Mesenchymal stem cell (in vitro differentiated cells and primary cell): Measurements from ENCODE around the gene OR2F1.
"Not testable (repeated sequence)": the region's sequence is repeated elsewhere in the genome, so short reads cannot be mapped to it uniquely, and the experiment has no call there.

Experiments used
- DNase-seq: peaks from one replicate; pipeline ENCODE4 v3.0.0-alpha.2; 2013
- H2AFZ ChIP-seq: one replicate; pipeline ENCODE4 v1.6.1; 2013; ENCODE audit warnings: low read depth, mild to moderate bottlenecking, control low read depth, inconsistent platforms, low read length, moderate library complexity
- H2AK5ac ChIP-seq: 2 replicates; pipeline ENCODE4 v1.6.1; 2013; ENCODE audit warnings: low read length, moderate library complexity, mild to moderate bottlenecking, inconsistent platforms; ENCODE audit not compliant: severe bottlenecking
- H2BK120ac ChIP-seq: one replicate; pipeline ENCODE4 v1.6.1; 2013; ENCODE audit warnings: low read depth, mild to moderate bottlenecking, inconsistent platforms, low read length, moderate library complexity
- H2BK12ac ChIP-seq, 2 experiments: one replicate each; pipeline ENCODE4 v1.6.1; 2013; ENCODE audit warnings: inconsistent platforms in 2 of 2, low read length in 2 of 2, mild to moderate bottlenecking in 2 of 2, moderate library complexity in 2 of 2, control low read depth in 1 of 2
- H2BK15ac ChIP-seq: one replicate; pipeline ENCODE4 v1.6.1; 2013; ENCODE audit warnings: mild to moderate bottlenecking, low read depth, inconsistent platforms; ENCODE audit not compliant: poor library complexity, severe bottlenecking
- H2BK5ac ChIP-seq: 2 replicates; pipeline ENCODE4 v1.6.1; 2013; ENCODE audit warnings: low read depth, mild to moderate bottlenecking, low read length, control low read depth, inconsistent platforms; ENCODE audit not compliant: poor library complexity, severe bottlenecking
- H3K14ac ChIP-seq, 2 experiments: one replicate each; pipeline ENCODE4 v1.6.1; 2013; ENCODE audit warnings: inconsistent platforms in 2 of 2, low read length in 2 of 2, control low read depth in 1 of 2, mild to moderate bottlenecking in 1 of 2, moderate library complexity in 1 of 2
- H3K18ac ChIP-seq, 2 experiments: one replicate each; pipeline ENCODE4 v1.6.1; 2013; ENCODE audit warnings: inconsistent platforms in 2 of 2, low read length in 2 of 2, control low read depth in 1 of 2, low read depth in 1 of 2, mild to moderate bottlenecking in 1 of 2
- H3K23ac ChIP-seq, 2 experiments: one replicate each; pipeline ENCODE4 v1.6.1; 2013; ENCODE audit warnings: inconsistent platforms in 2 of 2, low read length in 2 of 2, mild to moderate bottlenecking in 2 of 2, moderate library complexity in 2 of 2, control low read depth in 1 of 2
- H3K27ac ChIP-seq: 2 replicates; pipeline ENCODE4 v1.5.1; 2013; ENCODE audit warnings: mild to moderate bottlenecking, moderate library complexity, low read length, control low read depth, inconsistent platforms; ENCODE audit not compliant: poor library complexity, severe bottlenecking
- H3K27me3 ChIP-seq, 2 experiments: 2 replicates each; pipeline versions ENCODE4 v1.6.1 to v1.7.0; 2013; ENCODE audit warnings: low read length in 2 of 2, mild to moderate bottlenecking in 2 of 2, moderate library complexity in 2 of 2, control low read depth in 1 of 2, inconsistent platforms in 1 of 2; ENCODE audit not compliant: control insufficient read depth in 1 of 2, insufficient read depth in 1 of 2
- H3K36me3 ChIP-seq, 2 experiments: 2 replicates each; pipeline versions ENCODE4 v1.6.1 to v1.7.0; 2013; ENCODE audit warnings: low read length in 2 of 2, control low read depth in 1 of 2, inconsistent platforms in 1 of 2, low read depth in 1 of 2, mild to moderate bottlenecking in 1 of 2; ENCODE audit not compliant: insufficient read depth in 2 of 2, control insufficient read depth in 1 of 2
- H3K4ac ChIP-seq, 2 experiments: one replicate each; pipeline ENCODE4 v1.6.1; 2013; ENCODE audit warnings: inconsistent platforms in 2 of 2, low read length in 2 of 2, mild to moderate bottlenecking in 2 of 2, moderate library complexity in 2 of 2, control low read depth in 1 of 2, low read depth in 1 of 2
- H3K4me1 ChIP-seq: 2 replicates; pipeline ENCODE4 v1.6.1; 2013; ENCODE audit warnings: low read depth, low read length, control low read depth; ENCODE audit not compliant: control insufficient read depth, insufficient read depth
- H3K4me2 ChIP-seq: 2 replicates; pipeline ENCODE4 v1.6.1; 2013; ENCODE audit warnings: low read length, mild to moderate bottlenecking, inconsistent platforms; ENCODE audit not compliant: poor library complexity, severe bottlenecking
- H3K4me3 ChIP-seq, 2 experiments: 2 replicates each; pipeline versions ENCODE4 v1.5.1 to v1.7.0; 2013; ENCODE audit warnings: low read length in 2 of 2, mild to moderate bottlenecking in 2 of 2, control low read depth in 1 of 2, low read depth in 1 of 2; ENCODE audit not compliant: insufficient read depth in 1 of 2
- H3K79me1 ChIP-seq: replicated peaks from 2 replicates; pipeline ENCODE4 v1.6.1; 2013; ENCODE audit warnings: mild to moderate bottlenecking, control low read depth, low read length, inconsistent platforms; ENCODE audit not compliant: poor library complexity, severe bottlenecking
- H3K9ac ChIP-seq: 2 replicates; pipeline ENCODE4 v1.7.0; 2013; ENCODE audit warnings: mild to moderate bottlenecking, low read length, moderate library complexity
- H3K9me3 ChIP-seq: 2 replicates; pipeline ENCODE4 v1.7.0; 2013; ENCODE audit warnings: mild to moderate bottlenecking, low read length; ENCODE audit not compliant: control insufficient read depth
- H4K8ac ChIP-seq: one replicate; pipeline ENCODE4 v1.6.1; 2013; ENCODE audit warnings: inconsistent platforms, mild to moderate bottlenecking, low read length, moderate library complexity
- H4K91ac ChIP-seq: one replicate; pipeline ENCODE4 v1.6.1; 2013; ENCODE audit warnings: mild to moderate bottlenecking, low read length, inconsistent platforms
- WGBS: methylation state at CpG from one replicate; pipeline ENCODE4 v1.1.7; 2013; ENCODE audit warnings: mixed read lengths; 5-methylcytosine and 5-hydroxymethylcytosine counted together

Gene OR2F1

DNA sequence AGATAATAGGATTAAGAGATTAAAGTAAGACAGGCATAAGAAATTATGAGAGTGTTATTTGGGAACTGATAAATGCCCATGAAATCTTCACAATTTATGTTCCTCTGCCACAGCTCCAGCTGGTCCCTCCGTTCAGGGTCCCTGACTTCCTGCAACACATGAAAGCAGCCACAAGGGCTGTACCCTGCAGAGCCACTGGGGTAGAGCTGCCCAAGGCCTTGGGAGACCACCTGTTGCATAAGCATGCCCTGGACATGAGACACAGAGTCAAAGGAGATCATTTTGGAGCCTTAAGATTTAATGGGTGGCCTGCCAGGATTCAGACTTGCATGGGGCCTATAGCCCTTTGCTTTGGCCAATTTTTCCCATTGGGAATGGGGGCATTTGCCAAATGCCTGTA lies 56.2 kb downstream of the OR2F1 start:
- 83% methylated on average over 1 of the region's 1 CpG for WGBS
- not testable (repeated sequence) for H3K9ac ChIP-seq, H2BK15ac ChIP-seq

DNA sequence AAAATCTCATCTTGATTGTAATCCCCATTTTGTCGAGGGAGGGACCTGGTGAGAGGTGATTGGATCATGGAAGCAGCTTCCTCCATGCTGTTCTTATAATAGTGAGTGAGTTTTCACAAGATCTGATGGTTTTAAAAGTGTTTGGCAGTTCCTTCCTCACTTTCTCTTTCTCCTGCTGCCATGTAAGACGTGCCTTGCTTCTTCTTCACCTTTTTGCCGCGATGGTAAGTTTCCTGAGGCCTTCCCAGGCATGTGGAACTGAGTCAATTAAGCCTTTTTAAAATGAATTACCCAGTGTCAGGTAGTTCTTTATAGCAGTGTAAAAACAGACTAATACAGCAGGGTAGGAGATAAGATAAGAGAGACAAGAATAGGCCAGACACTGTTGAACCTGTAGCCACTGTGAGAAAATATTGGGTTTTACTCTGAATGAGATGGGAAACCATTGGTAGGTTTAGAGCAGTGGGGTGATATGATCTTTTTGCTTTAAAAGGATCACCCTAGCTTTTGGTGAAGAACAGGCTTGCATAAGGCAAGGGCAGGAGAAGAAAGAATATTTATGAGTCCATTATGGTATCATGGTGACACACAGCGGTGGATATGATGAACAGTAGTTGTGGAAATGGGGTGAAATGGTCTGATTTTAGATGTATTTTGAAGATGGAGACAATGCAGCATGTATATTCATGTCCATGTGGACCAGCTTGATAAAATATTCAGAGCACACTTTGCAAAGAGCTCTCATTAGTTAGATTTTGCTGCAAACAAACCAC lies 57.0 kb downstream of the OR2F1 start:
- H4K8ac ChIP-seq: no peak overlapping the region
- H2AK5ac ChIP-seq: no peak overlapping the region
- H3K79me1 ChIP-seq: no peaks in the 10 kb centered on the region
- H2BK15ac ChIP-seq: no peak overlapping the region
- peak; percentile 17 for DNase-seq
- 80% methylated on average over 4 of the region's 5 CpGs for WGBS
- H3K9ac ChIP-seq: no peak overlapping the region
- no peak overlapping the region for H3K23ac ChIP-seq
- H2BK120ac ChIP-seq: no peak overlapping the region
- no peak overlapping the region for H2BK12ac ChIP-seq
- H3K18ac ChIP-seq: no peak overlapping the region
- H3K4me1 ChIP-seq: no peaks in the 10 kb centered on the region
- H2AFZ ChIP-seq: no peak overlapping the region
- no peak overlapping the region for H2BK5ac ChIP-seq
- no peak overlapping the region for H4K91ac ChIP-seq
- peaks cover 5% of the 10 kb centered on the region for H3K9me3 ChIP-seq
- no peak overlapping the region for H3K14ac ChIP-seq
- H3K4me3 ChIP-seq: no peak overlapping the region
- no peaks in the 10 kb centered on the region for H3K27me3 ChIP-seq
- no peak overlapping the region for H3K4ac ChIP-seq
- no peak overlapping the region for H3K27ac ChIP-seq
- H3K4me2 ChIP-seq: no peak overlapping the region
- no peaks in the 10 kb centered on the region for H3K36me3 ChIP-seq

More for the DNA sequence above, 56.2 kb downstream of the OR2F1 start:
- not testable (repeated sequence) for H3K4me1 ChIP-seq, H4K8ac ChIP-seq, H3K79me1 ChIP-seq, H3K23ac ChIP-seq, H2AFZ ChIP-seq, DNase-seq, H3K9me3 ChIP-seq, H2BK120ac ChIP-seq, H3K4ac ChIP-seq, H3K27me3 ChIP-seq, H3K14ac ChIP-seq, H2BK5ac ChIP-seq, H2AK5ac ChIP-seq, H3K18ac ChIP-seq, H3K27ac ChIP-seq, H3K4me3 ChIP-seq, H2BK12ac ChIP-seq, H4K91ac ChIP-seq, H3K4me2 ChIP-seq, H3K36me3 ChIP-seq
